Measurements from ENCODE around the gene ATM.

The ATM gene

DNA sequence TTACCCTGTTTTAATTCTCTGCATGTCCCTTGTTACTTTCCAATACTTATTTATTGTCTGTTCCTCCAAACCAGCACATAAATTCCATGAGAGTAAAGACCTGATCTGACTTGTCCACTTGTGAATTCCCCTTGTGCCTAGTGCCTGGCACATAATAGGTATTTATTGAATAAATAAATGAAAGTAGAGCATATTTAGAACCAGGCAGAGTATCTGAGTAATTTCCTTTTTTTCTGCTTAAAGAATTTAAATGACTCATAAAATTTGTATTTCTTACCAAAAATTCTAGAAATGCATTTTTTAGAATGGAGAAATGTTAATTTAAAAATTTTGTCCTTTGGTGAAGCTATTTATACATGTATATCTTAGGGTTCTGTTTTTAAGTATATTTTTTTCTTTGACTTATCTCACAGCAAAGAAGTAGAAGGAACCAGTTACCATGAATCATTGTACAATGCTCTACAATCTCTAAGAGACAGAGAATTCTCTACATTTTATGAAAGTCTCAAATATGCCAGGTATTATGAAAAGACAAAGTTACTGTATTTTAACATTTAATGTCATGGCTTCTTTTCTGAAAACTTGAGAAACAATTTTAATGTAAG is 96.8 kb downstream of the ATM start:
- no peaks in the 10 kb centered on the region for H3K4me1 ChIP-seq (ENCODE audit: control insufficient read depth, insufficient read depth, low read length)
- TF ChIP-seq ZNF530 (tag by site-specific recombination; IDR thresholded peaks at IDR 0.05; ENCODE audit: low read depth) (no peak), FEZF1 (tag by site-specific recombination; IDR thresholded peaks at IDR 0.05) (no peak), YY1 (tag by site-specific recombination; IDR thresholded peaks at IDR 0.05) (no peak), ZNF629 (tag by site-specific recombination; IDR thresholded peaks at IDR 0.05) (no peak), ZNF792 (tag by site-specific recombination; IDR thresholded peaks at IDR 0.05) (no peak), ZIC2 (tag by site-specific recombination; IDR thresholded peaks at IDR 0.05) (no peak), ZNF202 (tag by site-specific recombination; IDR thresholded peaks at IDR 0.05; ENCODE audit: borderline replicate concordance) (no peak)
- TF ChIP-seq, protein P1, sequence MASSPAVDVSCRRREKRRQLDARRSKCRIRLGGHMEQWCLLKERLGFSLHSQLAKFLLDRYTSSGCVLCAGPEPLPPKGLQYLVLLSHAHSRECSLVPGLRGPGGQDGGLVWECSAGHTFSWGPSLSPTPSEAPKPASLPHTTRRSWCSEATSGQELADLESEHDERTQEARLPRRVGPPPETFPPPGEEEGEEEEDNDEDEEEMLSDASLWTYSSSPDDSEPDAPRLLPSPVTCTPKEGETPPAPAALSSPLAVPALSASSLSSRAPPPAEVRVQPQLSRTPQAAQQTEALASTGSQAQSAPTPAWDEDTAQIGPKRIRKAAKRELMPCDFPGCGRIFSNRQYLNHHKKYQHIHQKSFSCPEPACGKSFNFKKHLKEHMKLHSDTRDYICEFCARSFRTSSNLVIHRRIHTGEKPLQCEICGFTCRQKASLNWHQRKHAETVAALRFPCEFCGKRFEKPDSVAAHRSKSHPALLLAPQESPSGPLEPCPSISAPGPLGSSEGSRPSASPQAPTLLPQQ (tag by site-specific recombination; IDR thresholded peaks at IDR 0.05), result no peak
- TF ChIP-seq, protein P2, sequence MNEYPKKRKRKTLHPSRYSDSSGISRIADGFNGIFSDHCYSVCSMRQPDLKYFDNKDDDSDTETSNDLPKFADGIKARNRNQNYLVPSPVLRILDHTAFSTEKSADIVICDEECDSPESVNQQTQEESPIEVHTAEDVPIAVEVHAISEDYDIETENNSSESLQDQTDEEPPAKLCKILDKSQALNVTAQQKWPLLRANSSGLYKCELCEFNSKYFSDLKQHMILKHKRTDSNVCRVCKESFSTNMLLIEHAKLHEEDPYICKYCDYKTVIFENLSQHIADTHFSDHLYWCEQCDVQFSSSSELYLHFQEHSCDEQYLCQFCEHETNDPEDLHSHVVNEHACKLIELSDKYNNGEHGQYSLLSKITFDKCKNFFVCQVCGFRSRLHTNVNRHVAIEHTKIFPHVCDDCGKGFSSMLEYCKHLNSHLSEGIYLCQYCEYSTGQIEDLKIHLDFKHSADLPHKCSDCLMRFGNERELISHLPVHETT (tag by site-specific recombination; IDR thresholded peaks at IDR 0.05), result no peak
- H3K27ac ChIP-seq (ENCODE audit: extremely low read depth, low read depth, low read length), result no peak overlapping the region
- no peak overlapping the region for H3K4me3 ChIP-seq (ENCODE audit: low read depth, low read length)
- CTCF ChIA-PET, result no interaction called here
- POLR2A ChIA-PET, result no interaction called here
- peaks cover 0 to 67% of the 10 kb centered on the region in 2 experiments; a peak in 2 of 3 replicates for H3K36me3 ChIP-seq (ENCODE audit: control insufficient read depth in 2 of 2, insufficient read depth in 1 of 2, low read length in 2 of 2)
- no peaks in the 10 kb centered on the region for H3K9me3 ChIP-seq (ENCODE audit: control insufficient read depth, insufficient read depth, low read depth, low read length)

DNA sequence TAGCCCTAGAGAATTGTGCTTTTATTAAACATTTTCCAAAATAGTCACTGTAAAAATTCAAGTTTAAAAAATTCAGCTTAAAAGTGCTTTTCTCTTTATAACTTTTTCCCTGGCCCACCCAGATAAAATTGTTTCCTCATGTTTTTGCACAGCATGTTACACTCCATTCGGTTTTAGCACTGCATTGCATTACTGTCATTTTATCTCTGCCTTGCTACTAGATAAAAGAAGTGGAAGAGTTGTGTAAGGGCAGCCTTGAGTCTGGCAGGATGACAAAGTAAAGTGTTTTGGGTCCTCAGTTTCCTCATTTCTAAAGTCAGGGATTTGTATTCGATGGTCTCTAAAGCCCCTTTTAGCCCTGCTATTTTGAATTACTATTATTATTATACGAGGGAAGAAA is 99.8 kb downstream of the ATM start:
- TF ChIP-seq ZNF660 (tag by site-specific recombination; IDR thresholded peaks at IDR 0.05), result no peak
- TF ChIP-seq ZNF155 (tag by site-specific recombination; IDR thresholded peaks at IDR 0.05), result no peak
- no peak for TF ChIP-seq KLF16 (tag by site-specific recombination; IDR thresholded peaks at IDR 0.05)
- TF ChIP-seq ZNF747 (tag by site-specific recombination; IDR thresholded peaks at IDR 0.05), result no peak
- TF ChIP-seq, protein P3, sequence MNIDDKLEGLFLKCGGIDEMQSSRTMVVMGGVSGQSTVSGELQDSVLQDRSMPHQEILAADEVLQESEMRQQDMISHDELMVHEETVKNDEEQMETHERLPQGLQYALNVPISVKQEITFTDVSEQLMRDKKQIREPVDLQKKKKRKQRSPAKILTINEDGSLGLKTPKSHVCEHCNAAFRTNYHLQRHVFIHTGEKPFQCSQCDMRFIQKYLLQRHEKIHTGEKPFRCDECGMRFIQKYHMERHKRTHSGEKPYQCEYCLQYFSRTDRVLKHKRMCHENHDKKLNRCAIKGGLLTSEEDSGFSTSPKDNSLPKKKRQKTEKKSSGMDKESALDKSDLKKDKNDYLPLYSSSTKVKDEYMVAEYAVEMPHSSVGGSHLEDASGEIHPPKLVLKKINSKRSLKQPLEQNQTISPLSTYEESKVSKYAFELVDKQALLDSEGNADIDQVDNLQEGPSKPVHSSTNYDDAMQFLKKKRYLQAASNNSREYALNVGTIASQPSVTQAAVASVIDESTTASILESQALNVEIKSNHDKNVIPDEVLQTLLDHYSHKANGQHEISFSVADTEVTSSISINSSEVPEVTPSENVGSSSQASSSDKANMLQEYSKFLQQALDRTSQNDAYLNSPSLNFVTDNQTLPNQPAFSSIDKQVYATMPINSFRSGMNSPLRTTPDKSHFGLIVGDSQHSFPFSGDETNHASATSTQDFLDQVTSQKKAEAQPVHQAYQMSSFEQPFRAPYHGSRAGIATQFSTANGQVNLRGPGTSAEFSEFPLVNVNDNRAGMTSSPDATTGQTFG (tag by site-specific recombination; IDR thresholded peaks at IDR 0.05; ENCODE audit: borderline replicate concordance), result no peak
- peaks cover 0 to 70% of the 10 kb centered on the region in 2 experiments for H3K36me3 ChIP-seq (ENCODE audit: control insufficient read depth in 2 of 2, insufficient read depth in 1 of 2, low read length in 2 of 2)
- H3K4me1 ChIP-seq (ENCODE audit: control insufficient read depth, insufficient read depth, low read length), result no peaks in the 10 kb centered on the region
- CTCF ChIA-PET, result interaction anchor here (0.7 kb wide), 1 partner anchor 161 kb away, joined by 5 read pairs; no protein-coding TSS in a partner anchor
- H3K9me3 ChIP-seq (ENCODE audit: control insufficient read depth, insufficient read depth, low read depth, low read length), result no peaks in the 10 kb centered on the region
- POLR2A ChIA-PET, result no interaction called here
- no peak overlapping the region for H3K27ac ChIP-seq (ENCODE audit: extremely low read depth, low read depth, low read length)
- H3K4me3 ChIP-seq (ENCODE audit: low read depth, low read length), result no peak overlapping the region

DNA sequence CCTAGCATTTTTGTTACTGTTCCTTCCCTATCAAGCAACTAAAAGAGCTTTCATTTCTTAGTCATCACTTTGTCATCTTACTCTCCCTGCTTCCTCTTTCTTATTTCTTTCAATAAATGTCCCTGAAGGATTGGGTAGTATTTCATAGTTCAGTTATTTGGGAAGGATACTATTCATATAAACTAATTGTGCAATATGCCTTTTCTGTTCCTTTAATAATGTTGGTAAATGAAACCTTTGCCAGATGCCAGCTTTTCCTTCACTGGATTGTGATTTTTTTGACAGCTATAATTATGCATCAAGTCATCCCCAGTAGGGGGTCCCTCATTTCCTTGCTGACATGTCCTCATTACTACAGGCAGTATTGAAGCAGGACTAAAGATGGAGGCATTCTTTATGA is 101.7 kb downstream of the ATM start:
- POLR2A ChIA-PET, result no interaction called here
- Histone ChIP-seq H3K36me3 (ENCODE audit: control insufficient read depth in 2 of 2, insufficient read depth in 1 of 2, low read length in 2 of 2) (peaks cover 3 to 79% of the 10 kb centered on the region in 2 experiments), H3K27ac (ENCODE audit: extremely low read depth, low read depth, low read length) (no peak overlapping the region), H3K9me3 (ENCODE audit: control insufficient read depth, insufficient read depth, low read depth, low read length) (no peaks in the 10 kb centered on the region), H3K4me3 (ENCODE audit: low read depth, low read length) (no peak overlapping the region), H3K4me1 (ENCODE audit: control insufficient read depth, insufficient read depth, low read length) (no peaks in the 10 kb centered on the region)
- CTCF ChIA-PET, result interaction anchor here (0.5 to 0.6 kb wide), 2 partner anchors 97 to 331 kb away, joined by 3 read pairs; no protein-coding TSS in a partner anchor
- TF ChIP-seq, protein P4, sequence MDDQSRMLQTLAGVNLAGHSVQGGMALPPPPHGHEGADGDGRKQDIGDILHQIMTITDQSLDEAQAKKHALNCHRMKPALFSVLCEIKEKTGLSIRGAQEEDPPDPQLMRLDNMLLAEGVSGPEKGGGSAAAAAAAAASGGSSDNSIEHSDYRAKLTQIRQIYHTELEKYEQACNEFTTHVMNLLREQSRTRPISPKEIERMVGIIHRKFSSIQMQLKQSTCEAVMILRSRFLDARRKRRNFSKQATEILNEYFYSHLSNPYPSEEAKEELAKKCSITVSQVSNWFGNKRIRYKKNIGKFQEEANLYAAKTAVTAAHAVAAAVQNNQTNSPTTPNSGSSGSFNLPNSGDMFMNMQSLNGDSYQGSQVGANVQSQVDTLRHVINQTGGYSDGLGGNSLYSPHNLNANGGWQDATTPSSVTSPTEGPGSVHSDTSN (CRISPR knock-in tag; IDR thresholded peaks at IDR 0.05), result no peak
- TF ChIP-seq SP7 (tag by site-specific recombination; IDR thresholded peaks at IDR 0.05), result peak; percentile 65
- TF ChIP-seq, protein P2 (tag by site-specific recombination; IDR thresholded peaks at IDR 0.05), result no peak
